Astrocyte (in vitro differentiated cells and primary cell): ENCODE results near the gene MED22. TPM values are rescaled to one million over a fixed set of nuclear protein-coding genes. Genes with fewer than 3 reads are reported as not detected.

Experiments used
- DNase-seq: peaks from one replicate; pipeline ENCODE4 v3.0.0-alpha.2; 2010; ENCODE audit warnings: low read depth
- FAIRE-seq: peaks from 2 replicates; lab custom pipeline; 2011; peaks lifted over from hg19 to GRCh38; lab: Jason Lieb, UNC
- H2AFZ ChIP-seq: 2 replicates; pipeline ENCODE4 v1.6.0; 2012; ENCODE audit warnings: low read depth, low read length, inconsistent platforms
- H3K27ac ChIP-seq: 2 replicates; pipeline ENCODE4 v1.5.1; 2011; ENCODE audit warnings: low read depth, low read length, inconsistent platforms
- H3K27me3 ChIP-seq: 2 replicates; pipeline ENCODE4 v1.6.0; 2011; ENCODE audit warnings: low read length, inconsistent platforms; ENCODE audit not compliant: insufficient read depth
- H3K36me3 ChIP-seq: 2 replicates; pipeline ENCODE4 v1.5.1; 2011; ENCODE audit warnings: low read length, inconsistent platforms; ENCODE audit not compliant: insufficient read depth
- H3K4me1 ChIP-seq: 2 replicates; pipeline ENCODE4 v1.5.1; 2011; ENCODE audit warnings: low read length, inconsistent platforms; ENCODE audit not compliant: insufficient read depth
- H3K4me2 ChIP-seq: 2 replicates; pipeline ENCODE4 v1.6.0; 2012; ENCODE audit warnings: low read length, inconsistent platforms
- H3K4me3 ChIP-seq: 2 replicates; pipeline ENCODE4 v1.5.1; 2011; ENCODE audit warnings: low read depth, mild to moderate bottlenecking, low read length, inconsistent platforms; ENCODE audit not compliant: insufficient read depth
- H3K79me2 ChIP-seq: 2 replicates; pipeline ENCODE4 v1.6.0; 2012; ENCODE audit warnings: mild to moderate bottlenecking, low read length, inconsistent platforms; ENCODE audit not compliant: insufficient read depth
- H3K9ac ChIP-seq: 2 replicates; pipeline ENCODE4 v1.6.0; 2012; ENCODE audit warnings: mild to moderate bottlenecking, low read length, inconsistent platforms
- H3K9me3 ChIP-seq: 2 replicates; pipeline ENCODE4 v1.5.1; 2012; ENCODE audit warnings: low read depth, mild to moderate bottlenecking, low read length, inconsistent platforms; ENCODE audit not compliant: insufficient read depth
- H4K20me1 ChIP-seq: 2 replicates; pipeline ENCODE4 v1.6.0; 2012; ENCODE audit warnings: low read length, inconsistent platforms; ENCODE audit not compliant: insufficient read depth
- H3K27ac Mint-ChIP-seq: one replicate; pipeline ENCODE4 v1.8.0; 2021; ENCODE audit warnings: mild to moderate bottlenecking, mixed read lengths; ENCODE audit not compliant: unreplicated experiment
- H3K27me3 Mint-ChIP-seq: one replicate; pipeline ENCODE4 v1.8.0; 2021; ENCODE audit warnings: low read depth, mixed read lengths; ENCODE audit not compliant: unreplicated experiment
- H3K36me3 Mint-ChIP-seq: one replicate; pipeline ENCODE4 v1.8.0; 2021; ENCODE audit warnings: low read depth, mixed read lengths; ENCODE audit not compliant: unreplicated experiment
- H3K4me1 Mint-ChIP-seq: one replicate; pipeline ENCODE4 v1.8.0; 2021; ENCODE audit warnings: low read depth, mixed read lengths; ENCODE audit not compliant: unreplicated experiment
- H3K4me3 Mint-ChIP-seq: one replicate; pipeline ENCODE4 v1.8.0; 2021; ENCODE audit warnings: mild to moderate bottlenecking, moderate library complexity, mixed read lengths; ENCODE audit not compliant: unreplicated experiment
- H3K9me3 Mint-ChIP-seq: one replicate; pipeline ENCODE4 v1.8.0; 2021; ENCODE audit warnings: mild to moderate bottlenecking, mixed read lengths; ENCODE audit not compliant: unreplicated experiment
- EZH2 ChIP-seq: IDR thresholded peaks from 2 replicates; pipeline ENCODE4 v1.6.1; 2012; ENCODE audit warnings: mild to moderate bottlenecking, low read length, inconsistent platforms; ENCODE audit not compliant: insufficient read depth
- total RNA-seq: library from RNA; stranded (reverse); gene quantifications from 2 replicates; pipeline ENCODE4 v1.2.1, GENCODE V29; 2021
- TF ChIP-seq, protein P1 (sequence below): IDR thresholded peaks from 2 replicates; pipeline ENCODE4 v1.5.1; 2011; ENCODE audit warnings: low read depth, mild to moderate bottlenecking, inconsistent platforms, low read length, moderate library complexity; ENCODE audit not compliant: insufficient read depth

The MED22 gene
- total RNA-seq, 1 donor from 2014 or later, result 28.8 TPM

DNA sequence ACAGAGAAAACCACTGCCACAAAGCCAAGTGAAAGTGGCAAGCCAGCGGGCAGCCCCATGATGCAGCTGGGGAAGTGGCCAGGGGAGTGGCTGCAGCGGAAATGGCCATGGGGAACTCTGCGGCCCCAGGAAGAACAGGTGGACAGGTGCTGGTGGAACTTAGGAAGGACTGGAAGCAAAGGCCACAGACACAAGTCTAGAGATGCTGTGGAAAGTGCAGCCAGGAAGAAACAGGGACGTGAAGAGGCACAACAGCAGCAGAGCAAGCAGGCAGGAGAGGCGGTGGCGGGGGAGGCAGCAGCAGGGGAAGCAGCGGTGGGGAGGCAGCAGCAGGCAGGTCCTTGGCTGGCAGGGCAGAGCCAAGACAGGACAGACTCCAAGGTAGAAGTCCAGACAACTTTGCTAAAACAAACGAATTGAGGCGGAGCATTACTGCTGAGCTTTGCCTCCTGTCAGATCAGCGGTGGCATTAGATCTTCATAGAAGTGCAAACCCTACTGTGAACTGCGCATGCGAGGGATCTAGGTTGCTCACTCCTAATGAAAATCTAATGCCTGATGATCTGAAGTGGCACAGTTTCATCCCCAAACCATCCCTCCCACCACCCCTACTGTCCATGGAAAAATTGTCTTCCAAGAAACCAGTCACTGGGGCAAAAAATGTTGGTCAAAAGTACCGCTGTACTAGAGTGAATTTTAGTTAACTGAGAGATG is 23.8 kb downstream of the MED22 start:
- Histone ChIP-seq H3K9me3 (no peaks in the 10 kb centered on the region), H3K9ac (no peak overlapping the region), H2AFZ (no peak overlapping the region), H3K4me3 (no peak overlapping the region), H3K79me2 (no peaks in the 10 kb centered on the region), H3K4me2 (no peak overlapping the region), H3K27ac (no peak overlapping the region), H3K27me3 (no peaks in the 10 kb centered on the region), H3K4me1 (no peaks in the 10 kb centered on the region), H4K20me1 (no peaks in the 10 kb centered on the region), H3K36me3 (no peaks in the 10 kb centered on the region)
- Mint-ChIP-seq H3K4me1 (no peaks in the 10 kb centered on the region), H3K27me3 (peaks cover 24% of the 10 kb centered on the region), H3K36me3 (peaks cover 15% of the 10 kb centered on the region), H3K9me3 (peaks cover 14% of the 10 kb centered on the region), H3K4me3 (no peak overlapping the region), H3K27ac (no peak overlapping the region)
- DNase-seq, result no peak
- no peak for FAIRE-seq
- TF ChIP-seq, protein P1, sequence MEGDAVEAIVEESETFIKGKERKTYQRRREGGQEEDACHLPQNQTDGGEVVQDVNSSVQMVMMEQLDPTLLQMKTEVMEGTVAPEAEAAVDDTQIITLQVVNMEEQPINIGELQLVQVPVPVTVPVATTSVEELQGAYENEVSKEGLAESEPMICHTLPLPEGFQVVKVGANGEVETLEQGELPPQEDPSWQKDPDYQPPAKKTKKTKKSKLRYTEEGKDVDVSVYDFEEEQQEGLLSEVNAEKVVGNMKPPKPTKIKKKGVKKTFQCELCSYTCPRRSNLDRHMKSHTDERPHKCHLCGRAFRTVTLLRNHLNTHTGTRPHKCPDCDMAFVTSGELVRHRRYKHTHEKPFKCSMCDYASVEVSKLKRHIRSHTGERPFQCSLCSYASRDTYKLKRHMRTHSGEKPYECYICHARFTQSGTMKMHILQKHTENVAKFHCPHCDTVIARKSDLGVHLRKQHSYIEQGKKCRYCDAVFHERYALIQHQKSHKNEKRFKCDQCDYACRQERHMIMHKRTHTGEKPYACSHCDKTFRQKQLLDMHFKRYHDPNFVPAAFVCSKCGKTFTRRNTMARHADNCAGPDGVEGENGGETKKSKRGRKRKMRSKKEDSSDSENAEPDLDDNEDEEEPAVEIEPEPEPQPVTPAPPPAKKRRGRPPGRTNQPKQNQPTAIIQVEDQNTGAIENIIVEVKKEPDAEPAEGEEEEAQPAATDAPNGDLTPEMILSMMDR, result no peak
- TF ChIP-seq EZH2, result no peak

DNA sequence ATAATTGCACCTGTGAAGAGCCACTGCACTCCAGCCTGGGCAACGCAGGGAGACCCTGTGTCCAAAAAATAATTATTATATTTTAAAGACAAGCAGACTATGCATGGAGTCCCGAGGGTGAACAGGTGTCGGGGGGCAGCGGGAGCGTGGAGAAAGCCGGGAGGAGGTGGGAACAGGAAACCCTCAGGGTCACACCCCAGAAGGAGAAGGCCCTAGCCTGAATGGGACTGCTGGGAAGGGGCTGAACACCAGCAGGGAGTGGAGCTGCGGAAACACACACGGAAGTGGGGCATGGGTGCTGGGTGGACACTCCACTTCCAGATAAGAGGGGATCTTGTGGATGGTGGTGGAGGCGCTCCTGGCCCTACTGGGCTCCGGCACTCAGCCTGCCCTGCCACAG is 24.7 kb downstream of the MED22 start:
- H3K27me3 ChIP-seq, result no peaks in the 10 kb centered on the region
- H3K4me2 ChIP-seq, result no peak overlapping the region
- peaks cover 14% of the 10 kb centered on the region for H3K9me3 Mint-ChIP-seq
- H2AFZ ChIP-seq, result no peak overlapping the region
- no peaks in the 10 kb centered on the region for H3K4me1 Mint-ChIP-seq
- H3K36me3 Mint-ChIP-seq, result peaks cover 15% of the 10 kb centered on the region
- H3K9me3 ChIP-seq, result no peaks in the 10 kb centered on the region
- peaks cover 26% of the 10 kb centered on the region for H3K27me3 Mint-ChIP-seq
- no peak overlapping the region for H3K27ac ChIP-seq
- H3K79me2 ChIP-seq, result no peaks in the 10 kb centered on the region
- TF ChIP-seq, protein P1, result no peak
- TF ChIP-seq EZH2, result no peak
- no peak for FAIRE-seq
- no peaks in the 10 kb centered on the region for H4K20me1 ChIP-seq
- H3K4me1 ChIP-seq, result no peaks in the 10 kb centered on the region
- no peak overlapping the region for H3K27ac Mint-ChIP-seq
- no peak overlapping the region for H3K4me3 Mint-ChIP-seq
- H3K4me3 ChIP-seq, result no peak overlapping the region
- DNase-seq, result no peak
- no peaks in the 10 kb centered on the region for H3K36me3 ChIP-seq
- no peak overlapping the region for H3K9ac ChIP-seq

DNA sequence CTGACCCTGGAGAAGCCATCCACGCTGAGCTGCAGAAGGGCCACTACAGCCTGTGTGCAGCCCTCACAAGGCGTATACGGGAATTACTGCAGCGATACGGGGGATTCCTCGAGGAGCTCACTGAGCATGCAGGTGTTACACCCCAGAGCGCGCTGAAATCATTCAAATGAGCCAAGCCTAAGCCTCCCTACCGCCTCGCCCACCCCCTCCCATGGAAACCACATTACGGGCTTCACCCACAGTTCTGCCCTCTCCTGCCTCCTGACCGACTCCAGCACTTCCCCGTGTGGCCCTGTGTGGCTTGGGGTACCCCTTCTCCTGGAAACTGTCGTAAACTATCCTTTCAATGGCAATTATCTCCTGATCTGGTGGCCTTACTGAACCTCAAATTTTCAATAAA is 25.2 kb downstream of the MED22 start:
- DNase-seq, result no peak
- no peaks in the 10 kb centered on the region for H3K36me3 ChIP-seq
- no peaks in the 10 kb centered on the region for H3K79me2 ChIP-seq
- H4K20me1 ChIP-seq, result no peaks in the 10 kb centered on the region
- H3K36me3 Mint-ChIP-seq, result peaks cover 14% of the 10 kb centered on the region
- H3K4me2 ChIP-seq, result no peak overlapping the region
- no peaks in the 10 kb centered on the region for H3K9me3 ChIP-seq
- no peak overlapping the region for H3K4me3 Mint-ChIP-seq
- no peak for TF ChIP-seq EZH2
- TF ChIP-seq, protein P1, result no peak
- H3K9ac ChIP-seq, result no peak overlapping the region
- H3K9me3 Mint-ChIP-seq, result peaks cover 14% of the 10 kb centered on the region
- H3K27ac Mint-ChIP-seq, result no peak overlapping the region
- FAIRE-seq, result no peak
- H3K27me3 ChIP-seq, result no peaks in the 10 kb centered on the region
- H3K4me1 Mint-ChIP-seq, result no peaks in the 10 kb centered on the region
- peaks cover 27% of the 10 kb centered on the region for H3K27me3 Mint-ChIP-seq
- no peak overlapping the region for H2AFZ ChIP-seq
- no peaks in the 10 kb centered on the region for H3K4me1 ChIP-seq
- no peak overlapping the region for H3K4me3 ChIP-seq
- H3K27ac ChIP-seq, result no peak overlapping the region
